Liver (tissue), 9 donors: ENCODE results near the gene CYTH2. TPM values are rescaled to one million over a fixed set of nuclear protein-coding genes. Genes with fewer than 3 reads are reported as not detected.

ENCODE experiments used
- DNase-seq: peaks from one replicate; pipeline ENCODE4 v3.0.0-alpha.2; 2017; ENCODE audit warnings: low spot score
- H3K27ac ChIP-seq, 2 donors: one replicate each; pipeline ENCODE4 v1.7.0; 2013; ENCODE audit warnings: inconsistent platforms in 2 of 2, low read length in 2 of 2, control low read depth in 1 of 2, low read depth in 1 of 2, mild to moderate bottlenecking in 1 of 2
- H3K27me3 ChIP-seq, 4 donors: one replicate each; pipeline versions ENCODE4 v1.6.1 to v1.7.0; 2013; ENCODE audit warnings: low read length in 3 of 4, inconsistent platforms in 1 of 4, mild to moderate bottlenecking in 1 of 4, moderate library complexity in 1 of 4; ENCODE audit not compliant: control insufficient read depth in 4 of 4, insufficient read depth in 4 of 4
- H3K36me3 ChIP-seq, 4 donors: one replicate each; pipeline versions ENCODE4 v1.6.1 to v1.7.0; 2013; ENCODE audit warnings: low read length in 3 of 4, mild to moderate bottlenecking in 3 of 4, low read depth in 1 of 4, moderate library complexity in 1 of 4; ENCODE audit not compliant: control insufficient read depth in 4 of 4, insufficient read depth in 3 of 4
- H3K4me1 ChIP-seq, 4 donors: one replicate each; pipeline versions ENCODE4 v1.6.1 to v1.7.0; 2013; ENCODE audit warnings: low read length in 3 of 4, mild to moderate bottlenecking in 3 of 4, moderate library complexity in 1 of 4; ENCODE audit not compliant: control insufficient read depth in 4 of 4, insufficient read depth in 4 of 4
- H3K4me3 ChIP-seq, 3 donors: one replicate each; pipeline versions ENCODE4 v1.6.1 to v1.7.0; 2013; ENCODE audit warnings: low read length in 3 of 3, control low read depth in 1 of 3, low read depth in 1 of 3, mild to moderate bottlenecking in 1 of 3
- H3K9ac ChIP-seq, 2 donors: one replicate each; pipeline ENCODE4 v1.7.0; 2013; ENCODE audit warnings: low read length in 2 of 2, mild to moderate bottlenecking in 2 of 2, moderate library complexity in 2 of 2, control low read depth in 1 of 2, low read depth in 1 of 2
- H3K9me3 ChIP-seq, 4 donors: one replicate each; pipeline versions ENCODE4 v1.6.1 to v1.7.0; 2013; ENCODE audit warnings: low read length in 3 of 4; ENCODE audit not compliant: control insufficient read depth in 4 of 4
- EGR1 ChIP-seq, 2 donors: IDR thresholded peaks; 2 replicates each; pipeline ENCODE4 v1.6.1; 2016 to 2018; ENCODE audit warnings: antibody characterized with exemption in 2 of 2, low read depth in 2 of 2
- FOXA1 ChIP-seq: IDR thresholded peaks from 2 replicates; pipeline ENCODE4 v1.6.1; 2016; ENCODE audit warnings: antibody characterized with exemption
- GABPA ChIP-seq, 2 donors: IDR thresholded peaks in 1 of 2; conservative IDR thresholded peaks in 1 of 2; 2 replicates each; pipeline ENCODE4 v1.6.1; 2016; ENCODE audit warnings: antibody characterized with exemption in 2 of 2, mild to moderate bottlenecking in 1 of 2, moderate library complexity in 1 of 2
- HNF4A ChIP-seq, 2 donors: conservative IDR thresholded peaks; 2 replicates each; pipeline ENCODE4 v1.6.1; 2016; ENCODE audit warnings: antibody characterized with exemption in 2 of 2, mild to moderate bottlenecking in 2 of 2
- HNF4G ChIP-seq: IDR thresholded peaks from 2 replicates; pipeline ENCODE4 v1.6.1; 2016; ENCODE audit warnings: antibody characterized with exemption
- JUND ChIP-seq, 2 donors: IDR thresholded peaks; 2 replicates each; pipeline ENCODE4 v1.6.1; 2016; ENCODE audit warnings: antibody characterized with exemption in 2 of 2
- NR2F2 ChIP-seq: IDR thresholded peaks from 2 replicates; pipeline ENCODE4 v1.6.1; 2016; ENCODE audit warnings: antibody characterized with exemption
- RAD21 ChIP-seq, 2 donors: IDR thresholded peaks; 2 replicates each; pipeline ENCODE4 v1.6.1; 2016; ENCODE audit warnings: antibody characterized with exemption in 2 of 2, mild to moderate bottlenecking in 2 of 2
- RXRA ChIP-seq, 2 donors: IDR thresholded peaks; 2 replicates each; pipeline ENCODE4 v1.6.1; 2017 to 2018; ENCODE audit warnings: antibody characterized with exemption in 2 of 2, mild to moderate bottlenecking in 1 of 2
- SP1 ChIP-seq: IDR thresholded peaks from 2 replicates; pipeline ENCODE4 v1.6.1; 2018; ENCODE audit warnings: antibody characterized with exemption, mild to moderate bottlenecking
- TAF1 ChIP-seq: conservative IDR thresholded peaks from 2 replicates; pipeline ENCODE4 v1.6.1; 2016; ENCODE audit warnings: antibody characterized with exemption, mild to moderate bottlenecking
- ZBTB33 ChIP-seq: IDR thresholded peaks from 2 replicates; pipeline ENCODE4 v1.6.1; 2016; ENCODE audit warnings: antibody characterized with exemption
- WGBS: extraction: QIAGEN DNeasy Blood & Tissue Kit; methylation state at CpG from one replicate; pipeline ENCODE4 v1.1.7; 2013; 5-methylcytosine and 5-hydroxymethylcytosine counted together
- polyA plus RNA-seq, 2 donors: library from polyadenylated mRNA; stranded (reverse) in 1 of 2; unstranded in 1 of 2; fragments of 200-250 nt in 1 of 2; fragments of >200 nt in 1 of 2; fragmentation: Nextera tagmentation in 1 of 2; extraction: Ambion mirVana in 1 of 2; gene quantifications; one replicate each; pipeline versions ENCODE4 v1.2.1 to v1.2.3, GENCODE V29; 2013 to 2015
- total RNA-seq, 2 donors: library from RNA; depleted of rRNA; stranded (reverse); fragments of >200 nt; gene quantifications; one replicate each; pipeline ENCODE4 v1.2.3, GENCODE V29; 2014
- TF ChIP-seq, protein P1 (sequence below): IDR thresholded peaks from 2 replicates; pipeline ENCODE4 v1.6.1; 2016; ENCODE audit warnings: antibody characterized with exemption, mild to moderate bottlenecking
- TF ChIP-seq, protein P2 (sequence below): IDR thresholded peaks from 2 replicates; pipeline ENCODE4 v1.6.1; 2016; ENCODE audit warnings: antibody characterized with exemption
- donor health status: healthy.
- donor health status: healthy.
- donor health status: healthy.
- donor health status: healthy.
- donor health status: healthy.

Gene CYTH2
- total and polyA plus RNA-seq, 4 donors = 13.0 to 16.9 (median 13.2) TPM

DNA sequence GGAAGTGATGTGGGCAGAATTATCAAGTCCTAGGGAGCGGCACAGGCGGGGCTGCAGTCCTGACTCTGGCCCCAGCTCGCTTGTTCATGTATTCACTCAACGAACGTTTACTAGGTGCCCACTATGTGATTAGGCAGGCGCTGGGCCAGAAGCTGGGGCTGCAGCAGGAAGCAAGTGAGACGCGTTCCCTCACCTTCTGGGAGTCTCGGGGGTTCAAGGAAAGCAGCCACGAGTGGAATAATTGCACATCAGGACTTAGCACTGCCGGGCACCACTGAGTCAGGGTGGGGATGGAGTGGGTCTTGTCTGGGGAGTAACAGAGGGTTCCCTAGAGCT lies 44.9 kb downstream of the CYTH2 start:
- TF ChIP-seq, protein P1, sequence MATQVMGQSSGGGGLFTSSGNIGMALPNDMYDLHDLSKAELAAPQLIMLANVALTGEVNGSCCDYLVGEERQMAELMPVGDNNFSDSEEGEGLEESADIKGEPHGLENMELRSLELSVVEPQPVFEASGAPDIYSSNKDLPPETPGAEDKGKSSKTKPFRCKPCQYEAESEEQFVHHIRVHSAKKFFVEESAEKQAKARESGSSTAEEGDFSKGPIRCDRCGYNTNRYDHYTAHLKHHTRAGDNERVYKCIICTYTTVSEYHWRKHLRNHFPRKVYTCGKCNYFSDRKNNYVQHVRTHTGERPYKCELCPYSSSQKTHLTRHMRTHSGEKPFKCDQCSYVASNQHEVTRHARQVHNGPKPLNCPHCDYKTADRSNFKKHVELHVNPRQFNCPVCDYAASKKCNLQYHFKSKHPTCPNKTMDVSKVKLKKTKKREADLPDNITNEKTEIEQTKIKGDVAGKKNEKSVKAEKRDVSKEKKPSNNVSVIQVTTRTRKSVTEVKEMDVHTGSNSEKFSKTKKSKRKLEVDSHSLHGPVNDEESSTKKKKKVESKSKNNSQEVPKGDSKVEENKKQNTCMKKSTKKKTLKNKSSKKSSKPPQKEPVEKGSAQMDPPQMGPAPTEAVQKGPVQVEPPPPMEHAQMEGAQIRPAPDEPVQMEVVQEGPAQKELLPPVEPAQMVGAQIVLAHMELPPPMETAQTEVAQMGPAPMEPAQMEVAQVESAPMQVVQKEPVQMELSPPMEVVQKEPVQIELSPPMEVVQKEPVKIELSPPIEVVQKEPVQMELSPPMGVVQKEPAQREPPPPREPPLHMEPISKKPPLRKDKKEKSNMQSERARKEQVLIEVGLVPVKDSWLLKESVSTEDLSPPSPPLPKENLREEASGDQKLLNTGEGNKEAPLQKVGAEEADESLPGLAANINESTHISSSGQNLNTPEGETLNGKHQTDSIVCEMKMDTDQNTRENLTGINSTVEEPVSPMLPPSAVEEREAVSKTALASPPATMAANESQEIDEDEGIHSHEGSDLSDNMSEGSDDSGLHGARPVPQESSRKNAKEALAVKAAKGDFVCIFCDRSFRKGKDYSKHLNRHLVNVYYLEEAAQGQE = no peak
- TF ChIP-seq RXRA (IDR thresholded peaks at IDR 0.05) = no peak
- no peak for TF ChIP-seq RAD21 (IDR thresholded peaks at IDR 0.05)
- TF ChIP-seq NR2F2 = no peak
- TF ChIP-seq HNF4A (conservative IDR thresholded peaks at IDR 0.05) = no peak
- no peak for TF ChIP-seq ZBTB33
- no peak for TF ChIP-seq EGR1 (IDR thresholded peaks at IDR 0.05; ENCODE audit: low read depth in 2 of 2)
- no peak for TF ChIP-seq SP1
- TF ChIP-seq JUND (IDR thresholded peaks at IDR 0.05) = no peak
- TF ChIP-seq HNF4G = no peak
- no peak for TF ChIP-seq TAF1
- no peak overlapping the region for H3K4me3 ChIP-seq
- no peaks in the 10 kb centered on the region for H3K9me3 ChIP-seq
- no peaks in the 10 kb centered on the region for H3K36me3 ChIP-seq
- peaks cover 0 to 9% (median 1%) of the 10 kb centered on the region in 4 donors for H3K4me1 ChIP-seq
- H3K27ac ChIP-seq = no peak overlapping the region
- 46% methylated on average over 11 of the region's 11 CpGs for WGBS
- no peak for DNase-seq
- peaks cover 0 to 8% (median 2%) of the 10 kb centered on the region in 4 donors for H3K27me3 ChIP-seq
- H3K9ac ChIP-seq = no peak overlapping the region

GRCh38 chr19:48516536-48516935 lies 47.4 kb downstream of the CYTH2 start:
- Histone ChIP-seq H3K27ac (no peak overlapping the region), H3K9me3 (no peaks in the 10 kb centered on the region), H3K27me3 (peaks cover 0 to 8% (median 2%) of the 10 kb centered on the region in 4 donors), H3K4me1 (peaks cover 0 to 5% (median 1%) of the 10 kb centered on the region in 4 donors), H3K9ac (no peak overlapping the region), H3K36me3 (no peaks in the 10 kb centered on the region), H3K4me3 (no peak overlapping the region)
- DNase-seq = no peak
- 83% methylated on average over 8 of the region's 8 CpGs for WGBS
- TF ChIP-seq JUND (IDR thresholded peaks at IDR 0.05) (no peak), SP1 (no peak), HNF4G (no peak), GABPA (IDR thresholded peaks at IDR 0.05 in 1 of 2, conservative IDR thresholded peaks at IDR 0.05 in 1 of 2) (no peak)

GRCh38 chr19:48518207-48518606 lies 49.0 kb downstream of the CYTH2 start:
- H3K4me1 ChIP-seq = peaks cover 0 to 4% (median 1%) of the 10 kb centered on the region in 4 donors
- no peak for DNase-seq
- 84% methylated on average over 3 of the region's 3 CpGs for WGBS
- H3K9ac ChIP-seq = no peak overlapping the region
- no peaks in the 10 kb centered on the region for H3K27me3 ChIP-seq
- H3K36me3 ChIP-seq = no peaks in the 10 kb centered on the region
- H3K27ac ChIP-seq = no peak overlapping the region
- no peaks in the 10 kb centered on the region for H3K9me3 ChIP-seq
- H3K4me3 ChIP-seq = no peak overlapping the region
- TF ChIP-seq RAD21 (IDR thresholded peaks at IDR 0.05) = no peak
- no peak for TF ChIP-seq RXRA (IDR thresholded peaks at IDR 0.05)
- TF ChIP-seq, protein P1 = no peak
- TF ChIP-seq FOXA1 = no peak
- TF ChIP-seq, protein P2, sequence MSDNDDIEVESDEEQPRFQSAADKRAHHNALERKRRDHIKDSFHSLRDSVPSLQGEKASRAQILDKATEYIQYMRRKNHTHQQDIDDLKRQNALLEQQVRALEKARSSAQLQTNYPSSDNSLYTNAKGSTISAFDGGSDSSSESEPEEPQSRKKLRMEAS = no peak
- no peak for TF ChIP-seq EGR1 (IDR thresholded peaks at IDR 0.05; ENCODE audit: low read depth in 2 of 2)
- TF ChIP-seq TAF1 = no peak
- TF ChIP-seq ZBTB33 = no peak
- TF ChIP-seq GABPA (IDR thresholded peaks at IDR 0.05 in 1 of 2, conservative IDR thresholded peaks at IDR 0.05 in 1 of 2) = no peak
- no peak for TF ChIP-seq NR2F2
